Measurements from ENCODE around the gene ARID3C.

Gene ARID3C

DNA sequence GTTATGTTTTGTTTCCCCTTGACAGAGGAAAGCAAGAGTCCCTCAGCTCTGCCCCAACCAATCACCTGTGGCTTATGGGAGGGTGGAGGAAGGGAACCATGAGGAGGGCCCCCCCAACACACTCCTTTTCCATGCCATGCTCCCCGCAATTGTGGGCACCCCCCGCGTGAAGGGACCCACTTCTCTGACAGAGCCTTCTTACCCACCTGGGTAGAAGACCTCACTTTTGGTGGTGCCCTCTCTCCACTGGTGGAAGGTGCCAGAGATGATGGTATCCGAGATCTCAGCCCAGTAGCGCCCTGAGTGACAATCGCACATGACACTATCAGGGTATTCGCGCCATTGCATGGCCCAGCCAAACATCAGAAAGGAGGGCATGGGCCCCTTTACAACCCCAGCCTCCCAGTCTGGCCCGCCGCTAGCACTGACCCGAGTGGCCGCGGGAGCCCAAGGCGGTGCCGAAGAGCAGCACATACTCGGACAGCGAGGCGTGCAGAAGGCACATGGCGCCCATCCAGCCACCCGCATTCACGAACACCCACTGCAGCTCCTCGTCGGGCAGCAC lies 8.0 kb upstream of the ARID3C start:
- Histone ChIP-seq H3K9ac (ENCODE audit: low read length) (peak overlapping the region; percentile 93), H3K27me3 (ENCODE audit: control insufficient read depth in 1 of 2, insufficient read depth in 1 of 2, low read length in 2 of 2) (peaks cover 0 to 3% of the 10 kb centered on the region in 2 experiments), H3K14ac (ENCODE audit: low read length in 2 of 2) (peak overlapping the region; percentile 43 to 100), H3K18ac (ENCODE audit: low read depth in 1 of 2, low read length in 2 of 2) (peak overlapping the region; percentile 95 to 100), H4K91ac (ENCODE audit: low read length) (peak overlapping the region; percentile 94), H2AK5ac (ENCODE audit: low read length, severe bottlenecking) (peak overlapping the region; percentile 27), H2BK120ac (ENCODE audit: low read depth, low read length) (no peak overlapping the region), H2BK15ac (ENCODE audit: low read depth, poor library complexity, severe bottlenecking) (peak overlapping the region; percentile 57), H4K8ac (ENCODE audit: low read length) (peak overlapping the region; percentile 99), H3K23ac (ENCODE audit: low read length in 2 of 2) (peak overlapping the region in 1 of 2 experiments; percentile 97), H2AFZ (ENCODE audit: low read depth, low read length) (peak overlapping the region; percentile 99), H3K9me3 (ENCODE audit: control insufficient read depth, low read length) (no peaks in the 10 kb centered on the region), H3K79me1 (replicated peaks; ENCODE audit: low read length, poor library complexity, severe bottlenecking) (peaks cover 22% of the 10 kb centered on the region), H3K4ac (ENCODE audit: low read depth in 1 of 2, low read length in 2 of 2) (peak overlapping the region; percentile 88 to 99), H3K4me3 (ENCODE audit: insufficient read depth in 1 of 2, low read depth in 1 of 2, low read length in 2 of 2) (peak overlapping the region; percentile 85 to 88), H3K36me3 (ENCODE audit: control insufficient read depth in 1 of 2, insufficient read depth in 2 of 2, low read depth in 1 of 2, low read length in 2 of 2) (peaks cover 11 to 13% of the 10 kb centered on the region in 2 experiments), H2BK5ac (ENCODE audit: low read depth, low read length, poor library complexity, severe bottlenecking) (no peak overlapping the region), H2BK12ac (ENCODE audit: low read length in 2 of 2) (peak overlapping the region in 1 of 2 experiments; percentile 91), H3K27ac (ENCODE audit: low read length, poor library complexity, severe bottlenecking) (no peak overlapping the region), H3K4me1 (ENCODE audit: control insufficient read depth, insufficient read depth, low read depth, low read length) (peaks cover 19% of the 10 kb centered on the region), H3K4me2 (ENCODE audit: low read length, poor library complexity, severe bottlenecking) (peak overlapping the region; percentile 99)
- WGBS: 15% methylated on average over 19 of the region's 23 CpGs
- no peak for DNase-seq

DNA sequence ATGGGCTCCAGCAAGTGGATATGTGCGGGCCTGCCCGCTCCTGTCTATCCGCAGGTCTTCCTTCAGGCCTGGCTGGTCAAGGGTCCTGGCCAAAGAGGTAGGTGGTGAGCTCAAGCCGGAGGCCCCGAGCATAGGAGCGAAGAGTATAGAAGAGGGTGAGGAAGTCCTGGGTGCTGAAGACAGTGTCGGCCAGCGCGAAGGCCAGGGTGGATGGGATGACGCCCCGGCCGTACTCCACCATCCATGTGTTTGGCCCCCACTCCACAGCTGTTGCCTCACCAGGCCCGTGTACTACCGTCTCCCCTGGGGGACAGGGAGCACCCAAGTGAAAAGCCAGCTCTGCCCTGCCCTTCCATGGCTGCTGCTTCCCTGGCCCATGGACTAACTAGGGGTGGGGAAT lies 6.7 kb upstream of the ARID3C start:
- 96% methylated on average over 9 of the region's 14 CpGs for WGBS
- no peak overlapping the region for H2BK5ac ChIP-seq (ENCODE audit: low read depth, low read length, poor library complexity, severe bottlenecking)
- H4K8ac ChIP-seq (ENCODE audit: low read length): peak overlapping the region; percentile 66
- peak overlapping the region in 1 of 2 experiments; percentile 34 for H3K23ac ChIP-seq (ENCODE audit: low read length in 2 of 2)
- no peak overlapping the region for H3K18ac ChIP-seq (ENCODE audit: low read depth in 1 of 2, low read length in 2 of 2)
- no peak overlapping the region for H2BK15ac ChIP-seq (ENCODE audit: low read depth, poor library complexity, severe bottlenecking)
- H2AFZ ChIP-seq (ENCODE audit: low read depth, low read length): no peak overlapping the region
- H3K27me3 ChIP-seq (ENCODE audit: control insufficient read depth in 1 of 2, insufficient read depth in 1 of 2, low read length in 2 of 2): peaks cover 5 to 11% of the 10 kb centered on the region in 2 experiments
- no peak overlapping the region for H3K4ac ChIP-seq (ENCODE audit: low read depth in 1 of 2, low read length in 2 of 2)
- H3K79me1 ChIP-seq (replicated peaks; ENCODE audit: low read length, poor library complexity, severe bottlenecking): peaks cover 22% of the 10 kb centered on the region
- H3K9ac ChIP-seq (ENCODE audit: low read length): peak overlapping the region; percentile 7
- no peak overlapping the region for H2BK120ac ChIP-seq (ENCODE audit: low read depth, low read length)
- no peak overlapping the region for H4K91ac ChIP-seq (ENCODE audit: low read length)
- H2BK12ac ChIP-seq (ENCODE audit: low read length in 2 of 2): no peak overlapping the region
- H3K9me3 ChIP-seq (ENCODE audit: control insufficient read depth, low read length): no peaks in the 10 kb centered on the region
- H3K4me3 ChIP-seq (ENCODE audit: insufficient read depth in 1 of 2, low read depth in 1 of 2, low read length in 2 of 2): peak overlapping the region; percentile 14 to 35
- H3K27ac ChIP-seq (ENCODE audit: low read length, poor library complexity, severe bottlenecking): no peak overlapping the region
- H2AK5ac ChIP-seq (ENCODE audit: low read length, severe bottlenecking): no peak overlapping the region
- H3K14ac ChIP-seq (ENCODE audit: low read length in 2 of 2): peak overlapping the region in 1 of 2 experiments; percentile 90
- H3K4me2 ChIP-seq (ENCODE audit: low read length, poor library complexity, severe bottlenecking): no peak overlapping the region
- H3K4me1 ChIP-seq (ENCODE audit: control insufficient read depth, insufficient read depth, low read depth, low read length): peaks cover 19% of the 10 kb centered on the region
- H3K36me3 ChIP-seq (ENCODE audit: control insufficient read depth in 1 of 2, insufficient read depth in 2 of 2, low read depth in 1 of 2, low read length in 2 of 2): peaks cover 11 to 13% of the 10 kb centered on the region in 2 experiments
- DNase-seq: no peak

DNA sequence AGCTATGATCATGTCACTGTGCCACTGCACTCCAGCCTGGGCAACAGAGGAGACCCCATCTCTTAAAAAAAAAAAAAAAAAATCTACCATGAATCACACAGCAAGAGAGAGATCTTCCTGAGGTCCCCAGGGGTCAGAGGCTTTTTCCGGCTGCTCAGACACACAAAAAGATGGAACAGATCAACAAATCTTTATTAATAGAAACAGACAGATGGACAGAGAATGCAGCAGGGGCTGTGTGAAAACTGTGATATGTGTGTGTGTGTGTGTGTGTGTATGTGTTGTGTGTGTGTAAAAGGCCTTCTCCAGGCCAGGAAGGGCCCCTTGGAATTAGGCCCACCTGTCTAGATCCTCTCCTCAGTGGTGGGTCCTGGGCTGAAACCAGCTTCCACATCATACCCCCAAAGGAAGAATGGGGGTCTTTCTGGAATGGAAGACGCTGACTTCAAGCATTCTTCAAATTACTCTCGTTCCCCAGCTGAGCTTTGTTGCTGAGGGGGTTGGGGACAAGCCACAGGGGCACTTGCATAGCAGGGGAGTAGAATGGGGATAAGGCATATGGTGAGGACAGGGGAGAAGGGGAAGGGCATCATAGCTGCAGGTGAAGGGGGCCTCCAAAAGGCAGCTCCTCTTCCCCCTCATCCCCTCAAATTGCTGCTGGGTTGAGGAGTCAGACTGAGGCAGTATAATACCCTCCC lies 5.8 kb upstream of the ARID3C start:
- H2BK12ac ChIP-seq (ENCODE audit: low read length in 2 of 2): no peak overlapping the region
- H3K9ac ChIP-seq (ENCODE audit: low read length): peak overlapping the region; percentile 7
- peaks cover 22% of the 10 kb centered on the region for H3K79me1 ChIP-seq (replicated peaks; ENCODE audit: low read length, poor library complexity, severe bottlenecking)
- H3K4me1 ChIP-seq (ENCODE audit: control insufficient read depth, insufficient read depth, low read depth, low read length): peaks cover 19% of the 10 kb centered on the region
- no peak overlapping the region for H3K27ac ChIP-seq (ENCODE audit: low read length, poor library complexity, severe bottlenecking)
- no peak overlapping the region for H4K8ac ChIP-seq (ENCODE audit: low read length)
- no peak overlapping the region for H3K4me2 ChIP-seq (ENCODE audit: low read length, poor library complexity, severe bottlenecking)
- no peak overlapping the region for H3K18ac ChIP-seq (ENCODE audit: low read depth in 1 of 2, low read length in 2 of 2)
- H2BK5ac ChIP-seq (ENCODE audit: low read depth, low read length, poor library complexity, severe bottlenecking): no peak overlapping the region
- DNase-seq: no peak
- H2AK5ac ChIP-seq (ENCODE audit: low read length, severe bottlenecking): no peak overlapping the region
- no peak overlapping the region for H2BK120ac ChIP-seq (ENCODE audit: low read depth, low read length)
- peaks cover 14 to 19% of the 10 kb centered on the region in 2 experiments for H3K27me3 ChIP-seq (ENCODE audit: control insufficient read depth in 1 of 2, insufficient read depth in 1 of 2, low read length in 2 of 2)
- H3K9me3 ChIP-seq (ENCODE audit: control insufficient read depth, low read length): no peaks in the 10 kb centered on the region
- peaks cover 11 to 13% of the 10 kb centered on the region in 2 experiments for H3K36me3 ChIP-seq (ENCODE audit: control insufficient read depth in 1 of 2, insufficient read depth in 2 of 2, low read depth in 1 of 2, low read length in 2 of 2)
- H3K4ac ChIP-seq (ENCODE audit: low read depth in 1 of 2, low read length in 2 of 2): no peak overlapping the region
- H3K4me3 ChIP-seq (ENCODE audit: insufficient read depth in 1 of 2, low read depth in 1 of 2, low read length in 2 of 2): no peak overlapping the region
- no peak overlapping the region for H3K14ac ChIP-seq (ENCODE audit: low read length in 2 of 2)
- H2BK15ac ChIP-seq (ENCODE audit: low read depth, poor library complexity, severe bottlenecking): no peak overlapping the region
- WGBS: 96% methylated on average over 2 of the region's 3 CpGs
- no peak overlapping the region for H2AFZ ChIP-seq (ENCODE audit: low read depth, low read length)
- H4K91ac ChIP-seq (ENCODE audit: low read length): no peak overlapping the region
- H3K23ac ChIP-seq (ENCODE audit: low read length in 2 of 2): peak overlapping the region in 1 of 2 experiments; percentile 43

DNA sequence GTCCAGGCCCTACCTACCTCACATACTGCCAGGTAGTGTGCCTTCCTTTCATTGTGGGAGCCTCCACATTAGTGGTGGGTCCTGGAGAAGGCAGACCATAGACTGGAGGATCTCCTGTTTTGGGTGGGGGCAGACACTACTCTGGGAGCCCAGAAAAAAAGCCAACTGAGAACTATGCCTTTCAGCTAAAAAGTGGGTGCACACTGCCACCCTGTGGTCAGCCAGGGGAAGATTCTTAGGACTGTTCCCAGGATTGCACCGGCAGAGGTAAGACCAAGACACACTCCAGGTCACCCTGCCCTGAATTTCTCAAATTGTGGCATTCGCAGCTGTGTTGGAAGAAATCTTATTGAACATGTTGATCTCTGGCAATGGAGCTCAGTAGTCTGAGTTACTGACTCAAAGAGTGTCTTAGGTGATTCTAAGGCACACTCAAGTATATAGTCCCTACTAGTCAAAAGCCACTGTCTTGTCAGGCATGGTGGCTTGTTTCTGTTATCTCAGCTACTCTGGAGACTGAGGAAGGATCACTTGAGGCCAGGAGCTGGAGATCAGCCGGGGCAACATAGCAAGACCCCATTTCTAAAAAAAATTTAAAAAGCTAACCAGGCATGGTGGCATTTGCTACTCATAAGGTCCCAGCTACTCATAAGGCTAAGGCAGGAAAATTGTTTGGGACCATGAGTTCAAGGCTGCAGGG lies 5.1 kb upstream of the ARID3C start:
- Histone ChIP-seq H3K4ac (ENCODE audit: low read depth in 1 of 2, low read length in 2 of 2) (no peak overlapping the region), H3K4me1 (ENCODE audit: control insufficient read depth, insufficient read depth, low read depth, low read length) (peaks cover 24% of the 10 kb centered on the region), H3K27ac (ENCODE audit: low read length, poor library complexity, severe bottlenecking) (no peak overlapping the region), H3K9ac (ENCODE audit: low read length) (no peak overlapping the region), H3K79me1 (replicated peaks; ENCODE audit: low read length, poor library complexity, severe bottlenecking) (peaks cover 22% of the 10 kb centered on the region), H2BK12ac (ENCODE audit: low read length in 2 of 2) (no peak overlapping the region), H2AFZ (ENCODE audit: low read depth, low read length) (no peak overlapping the region), H2AK5ac (ENCODE audit: low read length, severe bottlenecking) (no peak overlapping the region), H4K8ac (ENCODE audit: low read length) (no peak overlapping the region), H3K23ac (ENCODE audit: low read length in 2 of 2) (no peak overlapping the region), H3K4me3 (ENCODE audit: insufficient read depth in 1 of 2, low read depth in 1 of 2, low read length in 2 of 2) (no peak overlapping the region), H3K4me2 (ENCODE audit: low read length, poor library complexity, severe bottlenecking) (no peak overlapping the region), H2BK120ac (ENCODE audit: low read depth, low read length) (no peak overlapping the region), H3K14ac (ENCODE audit: low read length in 2 of 2) (no peak overlapping the region), H4K91ac (ENCODE audit: low read length) (peak overlapping the region; percentile 35), H3K36me3 (ENCODE audit: control insufficient read depth in 1 of 2, insufficient read depth in 2 of 2, low read depth in 1 of 2, low read length in 2 of 2) (peaks cover 11 to 13% of the 10 kb centered on the region in 2 experiments), H2BK5ac (ENCODE audit: low read depth, low read length, poor library complexity, severe bottlenecking) (no peak overlapping the region), H3K9me3 (ENCODE audit: control insufficient read depth, low read length) (no peaks in the 10 kb centered on the region), H3K18ac (ENCODE audit: low read depth in 1 of 2, low read length in 2 of 2) (no peak overlapping the region), H2BK15ac (ENCODE audit: low read depth, poor library complexity, severe bottlenecking) (no peak overlapping the region), H3K27me3 (ENCODE audit: control insufficient read depth in 1 of 2, insufficient read depth in 1 of 2, low read length in 2 of 2) (peaks cover 21 to 26% of the 10 kb centered on the region in 2 experiments)
- peak; percentile 71 for DNase-seq
- WGBS: 0% methylated on average over 2 of the region's 3 CpGs
